ENCODE results near the gene JTB. TPM values are rescaled to one million over a fixed set of nuclear protein-coding genes. Genes with fewer than 3 reads are reported as not detected.
"Not testable (repeated sequence)": the region's sequence is repeated elsewhere in the genome, so short reads cannot be mapped to it uniquely, and the experiment has no call there.

Gene JTB
- total RNA-seq, 1 experiment from 2014 or later: 123 TPM

DNA sequence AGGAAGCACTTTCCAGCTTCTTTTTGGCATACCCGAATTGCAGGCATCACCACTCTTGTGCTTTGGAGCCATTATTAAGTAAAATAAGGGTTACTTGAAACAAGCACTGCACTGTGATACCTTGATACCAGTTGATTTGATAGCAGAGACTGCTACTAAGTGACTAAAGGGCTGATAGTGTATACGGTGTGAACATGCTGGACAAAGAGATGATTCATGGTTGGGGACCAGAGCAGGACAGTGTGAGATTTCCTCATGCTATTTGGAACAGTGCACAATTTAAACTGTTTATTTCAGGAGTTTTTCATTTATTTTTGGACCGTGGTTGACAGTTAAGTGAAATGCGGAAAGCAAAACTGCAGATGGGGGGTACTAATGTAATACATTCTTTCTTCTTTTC is 22.9 kb upstream of the JTB start:
- Histone ChIP-seq H3K9me3 (ENCODE audit: control insufficient read depth in 1 of 2, insufficient read depth in 1 of 2, low read depth in 1 of 2, low read length in 2 of 2) (no peaks in the 10 kb centered on the region), H3K27me3 (ENCODE audit: insufficient read depth, low read length) (no peaks in the 10 kb centered on the region), H3K9ac (ENCODE audit: low read length) (no peak overlapping the region), H3K4me2 (ENCODE audit: low read length) (no peak overlapping the region), H3K4me3 (replicated peaks in 1 of 2; ENCODE audit: low read depth in 1 of 2, low read length in 2 of 2) (no peak overlapping the region), H3K4me1 (ENCODE audit: control insufficient read depth in 1 of 2, insufficient read depth in 2 of 2, low read length in 2 of 2) (peaks cover 5 to 19% of the 10 kb centered on the region in 2 experiments), H3K36me3 (ENCODE audit: control insufficient read depth in 1 of 2, insufficient read depth in 2 of 2, low read length in 2 of 2) (no peaks in the 10 kb centered on the region), H4K20me1 (ENCODE audit: insufficient read depth) (no peaks in the 10 kb centered on the region), H3K9me2 (ENCODE audit: insufficient read depth) (no peaks in the 10 kb centered on the region), H2AFZ (ENCODE audit: low read depth, low read length, poor library complexity, severe bottlenecking) (no peak overlapping the region), H3K27ac (ENCODE audit: low read depth, low read length) (no peak overlapping the region), H3K79me2 (ENCODE audit: insufficient read depth, low read length) (no peaks in the 10 kb centered on the region)
- DNase-seq (ENCODE audit: low read depth, low spot score) (no peak), ATAC-seq (no peak)
- no TSS peak for BruUV-seq (replicated peaks)
- CTCF ChIA-PET: no interaction called here
- POLR2A ChIA-PET: interaction anchor here (2.2 kb wide), 1 partner anchor 10 kb away, joined by 23 read pairs; the partner anchor contains the start of gene RPS27
- intact Hi-C loops (cut with micrococcal nuclease): no loop called here
- RAD21 ChIA-PET (ENCODE audit: low non-redundant PET in 1 of 2, low total read pairs in 2 of 2, uncharacterized antibody in 2 of 2, unreplicated experiment in 2 of 2): no interaction called here
- TF ChIP-seq, protein P1, sequence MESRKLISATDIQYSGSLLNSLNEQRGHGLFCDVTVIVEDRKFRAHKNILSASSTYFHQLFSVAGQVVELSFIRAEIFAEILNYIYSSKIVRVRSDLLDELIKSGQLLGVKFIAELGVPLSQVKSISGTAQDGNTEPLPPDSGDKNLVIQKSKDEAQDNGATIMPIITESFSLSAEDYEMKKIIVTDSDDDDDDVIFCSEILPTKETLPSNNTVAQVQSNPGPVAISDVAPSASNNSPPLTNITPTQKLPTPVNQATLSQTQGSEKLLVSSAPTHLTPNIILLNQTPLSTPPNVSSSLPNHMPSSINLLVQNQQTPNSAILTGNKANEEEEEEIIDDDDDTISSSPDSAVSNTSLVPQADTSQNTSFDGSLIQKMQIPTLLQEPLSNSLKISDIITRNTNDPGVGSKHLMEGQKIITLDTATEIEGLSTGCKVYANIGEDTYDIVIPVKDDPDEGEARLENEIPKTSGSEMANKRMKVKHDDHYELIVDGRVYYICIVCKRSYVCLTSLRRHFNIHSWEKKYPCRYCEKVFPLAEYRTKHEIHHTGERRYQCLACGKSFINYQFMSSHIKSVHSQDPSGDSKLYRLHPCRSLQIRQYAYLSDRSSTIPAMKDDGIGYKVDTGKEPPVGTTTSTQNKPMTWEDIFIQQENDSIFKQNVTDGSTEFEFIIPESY (IDR thresholded peaks at IDR 0.05; ENCODE audit: extremely low read depth, insufficient replicate concordance, low read length): no peak
- TF ChIP-seq CEBPB (IDR thresholded peaks at IDR 0.05; ENCODE audit: low read depth) (no peak), TCF7L2 (IDR thresholded peaks at IDR 0.05; ENCODE audit: borderline replicate concordance, extremely low read depth, insufficient read depth, insufficient read length) (no peak), FOSL1 (IDR thresholded peaks at IDR 0.05; ENCODE audit: low read depth) (no peak)
- TF ChIP-seq, protein P2, sequence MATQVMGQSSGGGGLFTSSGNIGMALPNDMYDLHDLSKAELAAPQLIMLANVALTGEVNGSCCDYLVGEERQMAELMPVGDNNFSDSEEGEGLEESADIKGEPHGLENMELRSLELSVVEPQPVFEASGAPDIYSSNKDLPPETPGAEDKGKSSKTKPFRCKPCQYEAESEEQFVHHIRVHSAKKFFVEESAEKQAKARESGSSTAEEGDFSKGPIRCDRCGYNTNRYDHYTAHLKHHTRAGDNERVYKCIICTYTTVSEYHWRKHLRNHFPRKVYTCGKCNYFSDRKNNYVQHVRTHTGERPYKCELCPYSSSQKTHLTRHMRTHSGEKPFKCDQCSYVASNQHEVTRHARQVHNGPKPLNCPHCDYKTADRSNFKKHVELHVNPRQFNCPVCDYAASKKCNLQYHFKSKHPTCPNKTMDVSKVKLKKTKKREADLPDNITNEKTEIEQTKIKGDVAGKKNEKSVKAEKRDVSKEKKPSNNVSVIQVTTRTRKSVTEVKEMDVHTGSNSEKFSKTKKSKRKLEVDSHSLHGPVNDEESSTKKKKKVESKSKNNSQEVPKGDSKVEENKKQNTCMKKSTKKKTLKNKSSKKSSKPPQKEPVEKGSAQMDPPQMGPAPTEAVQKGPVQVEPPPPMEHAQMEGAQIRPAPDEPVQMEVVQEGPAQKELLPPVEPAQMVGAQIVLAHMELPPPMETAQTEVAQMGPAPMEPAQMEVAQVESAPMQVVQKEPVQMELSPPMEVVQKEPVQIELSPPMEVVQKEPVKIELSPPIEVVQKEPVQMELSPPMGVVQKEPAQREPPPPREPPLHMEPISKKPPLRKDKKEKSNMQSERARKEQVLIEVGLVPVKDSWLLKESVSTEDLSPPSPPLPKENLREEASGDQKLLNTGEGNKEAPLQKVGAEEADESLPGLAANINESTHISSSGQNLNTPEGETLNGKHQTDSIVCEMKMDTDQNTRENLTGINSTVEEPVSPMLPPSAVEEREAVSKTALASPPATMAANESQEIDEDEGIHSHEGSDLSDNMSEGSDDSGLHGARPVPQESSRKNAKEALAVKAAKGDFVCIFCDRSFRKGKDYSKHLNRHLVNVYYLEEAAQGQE (IDR thresholded peaks at IDR 0.05; ENCODE audit: low read depth): no peak
- TF ChIP-seq, protein P3, sequence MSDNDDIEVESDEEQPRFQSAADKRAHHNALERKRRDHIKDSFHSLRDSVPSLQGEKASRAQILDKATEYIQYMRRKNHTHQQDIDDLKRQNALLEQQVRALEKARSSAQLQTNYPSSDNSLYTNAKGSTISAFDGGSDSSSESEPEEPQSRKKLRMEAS (IDR thresholded peaks at IDR 0.05): no peak

DNA sequence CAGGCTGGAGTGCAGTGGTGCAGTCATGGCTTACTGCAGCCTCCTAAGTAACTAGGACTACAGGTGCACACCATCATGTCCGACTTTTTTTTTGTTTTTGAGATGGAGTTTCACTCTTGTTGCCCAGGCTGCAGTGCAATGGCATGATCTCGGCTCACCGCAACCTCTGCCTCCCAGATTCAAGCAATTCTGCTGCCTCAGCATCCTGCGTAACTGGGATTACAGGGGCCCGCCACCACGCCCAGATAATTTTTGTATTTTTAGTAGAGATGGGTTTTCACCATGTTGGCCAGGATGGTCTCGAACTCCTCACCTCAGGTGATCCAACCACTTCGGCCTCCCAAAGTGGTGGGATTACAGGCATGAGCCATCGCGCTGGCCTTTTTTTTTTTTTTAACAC is 19.4 kb upstream of the JTB start:
- H3K4me1 ChIP-seq (ENCODE audit: control insufficient read depth in 1 of 2, insufficient read depth in 2 of 2, low read length in 2 of 2): peaks cover 5 to 22% of the 10 kb centered on the region in 2 experiments
- ATAC-seq; H3K9me2 ChIP-seq (ENCODE audit: insufficient read depth); H3K9ac ChIP-seq (ENCODE audit: low read length); CTCF ChIA-PET; H3K4me2 ChIP-seq (ENCODE audit: low read length); intact Hi-C loops (cut with micrococcal nuclease); H3K27ac ChIP-seq (ENCODE audit: low read depth, low read length); RAD21 ChIA-PET (ENCODE audit: low non-redundant PET in 1 of 2, low total read pairs in 2 of 2, uncharacterized antibody in 2 of 2, unreplicated experiment in 2 of 2); H3K27me3 ChIP-seq (ENCODE audit: insufficient read depth, low read length); BruUV-seq (replicated peaks); H3K9me3 ChIP-seq (ENCODE audit: control insufficient read depth in 1 of 2, insufficient read depth in 1 of 2, low read depth in 1 of 2, low read length in 2 of 2); H3K4me3 ChIP-seq (replicated peaks in 1 of 2; ENCODE audit: low read depth in 1 of 2, low read length in 2 of 2); H2AFZ ChIP-seq (ENCODE audit: low read depth, low read length, poor library complexity, severe bottlenecking); DNase-seq (ENCODE audit: low read depth, low spot score): not testable (repeated sequence)
- POLR2A ChIA-PET: interaction anchor here (0.7 kb wide), 1 partner anchor 10 kb away, joined by 3 read pairs; no protein-coding TSS in a partner anchor
- peaks cover 11% of the 10 kb centered on the region; the same call in 1 of the 2 replicates for H4K20me1 ChIP-seq (ENCODE audit: insufficient read depth)
- peaks cover 10% of the 10 kb centered on the region for H3K79me2 ChIP-seq (ENCODE audit: insufficient read depth, low read length)
- H3K36me3 ChIP-seq (ENCODE audit: control insufficient read depth in 1 of 2, insufficient read depth in 2 of 2, low read length in 2 of 2): peaks cover 11 to 22% of the 10 kb centered on the region in 2 experiments

Data from HCT116 (cell line).